Activated naive CD4-positive, alpha-beta T cell (primary cell): Measurements from ENCODE around the gene PLA2R1.

Source experiments
- DNase-seq, 4 experiments: peaks; one replicate each; lab custom pipeline; 2025; lab: John Stamatoyannopoulos, UW

PLA2R1 gene

GRCh38 chr2:160033732-160034392, 28.6 kb downstream of the PLA2R1 start:
- no peak for DNase-seq

GRCh38 chr2:160029270-160029628, 33.2 kb downstream of the PLA2R1 start:
- no peak for DNase-seq

- no peak for DNase-seq
These were observed 33.8 kb downstream of the PLA2R1 start for GRCh38 chr2:160028431-160029269.

- DNase-seq, result no peak
These were observed 40.3 kb downstream of the PLA2R1 start for GRCh38 chr2:160022162-160022561.

- DNase-seq, result no peak
These were observed 42.9 kb downstream of the PLA2R1 start for GRCh38 chr2:160019374-160020090.

- no peak for DNase-seq
These were observed 46.7 kb downstream of the PLA2R1 start for GRCh38 chr2:160015746-160016145.

- DNase-seq, result no peak
These were observed 48.2 kb downstream of the PLA2R1 start for GRCh38 chr2:160014227-160014626.

- DNase-seq, result no peak
These were observed 51.9 kb downstream of the PLA2R1 start for GRCh38 chr2:160010361-160011145.

- no peak for DNase-seq
These were observed 55.3 kb downstream of the PLA2R1 start for GRCh38 chr2:160007111-160007510.

GRCh38 chr2:160006475-160006874, 55.9 kb downstream of the PLA2R1 start:
- DNase-seq, result no peak

- no peak for DNase-seq
These were observed 56.5 kb downstream of the PLA2R1 start for GRCh38 chr2:160005908-160006307.

GRCh38 chr2:160005476-160005875, 56.9 kb downstream of the PLA2R1 start:
- DNase-seq, result no peak

GRCh38 chr2:159998961-159999360, 63.5 kb downstream of the PLA2R1 start:
- no peak for DNase-seq

- no peak for DNase-seq
These were observed 64.2 kb downstream of the PLA2R1 start for GRCh38 chr2:159998243-159998642.

GRCh38 chr2:159996792-159997546, 65.4 kb downstream of the PLA2R1 start:
- DNase-seq, result no peak

- no peak for DNase-seq
These were observed 67.4 kb downstream of the PLA2R1 start for GRCh38 chr2:159995038-159995437.

- no peak for DNase-seq
These were observed 73.2 kb downstream of the PLA2R1 start for GRCh38 chr2:159989249-159989648.

GRCh38 chr2:159988412-159988970, 73.9 kb downstream of the PLA2R1 start:
- no peak for DNase-seq

- no peak for DNase-seq
These were observed 75.2 kb downstream of the PLA2R1 start for GRCh38 chr2:159987181-159987580.

GRCh38 chr2:159985656-159986055, 76.8 kb downstream of the PLA2R1 start:
- DNase-seq, result no peak

- DNase-seq, result no peak
These were observed 78.4 kb downstream of the PLA2R1 start for GRCh38 chr2:159984034-159984433.
